GM23338 (cell line): ENCODE results near the gene CCDC122. TPM values are rescaled to one million over a fixed set of nuclear protein-coding genes. Genes with fewer than 3 reads are reported as not detected.

Experiments used
- ATAC-seq: fragments of 200-7000 bp; cut with Tn5 transposase; 3 replicates; pipeline ENCODE4 v1.9.1; 2020
- DNase-seq: peaks from one replicate; pipeline ENCODE4 v3.0.0-alpha.2; 2015; ENCODE audit warnings: low spot score
- H2AFZ ChIP-seq: fragments of 200-600 bp; sonication (generic); 2 replicates; pipeline ENCODE4 v1.8.0; 2016; ENCODE audit warnings: antibody characterized with exemption, mild to moderate bottlenecking, moderate library complexity
- H3F3A ChIP-seq: fragments of 200-600 bp; sonication (generic); replicated peaks from 2 replicates; pipeline ENCODE4 v1.8.0; 2017; ENCODE audit warnings: antibody characterized with exemption, mixed run types, low read depth
- H3K27ac ChIP-seq: fragments of 200-600 bp; sonication (generic); 2 replicates; pipeline ENCODE4 v1.6.1; 2016; ENCODE audit warnings: low read depth
- H3K27me3 ChIP-seq: fragments of 200-600 bp; sonication (generic); 2 replicates; pipeline ENCODE4 v1.8.0; 2016; ENCODE audit warnings: mild to moderate bottlenecking, mixed run types, moderate library complexity; ENCODE audit not compliant: insufficient read depth
- H3K36me3 ChIP-seq: fragments of 200-600 bp; sonication (generic); 2 replicates; pipeline ENCODE4 v1.8.0; 2016; ENCODE audit warnings: mild to moderate bottlenecking; ENCODE audit not compliant: insufficient read depth
- H3K4me1 ChIP-seq: fragments of 200-600 bp; sonication (generic); 2 replicates; pipeline ENCODE4 v1.8.0; 2016; ENCODE audit warnings: mild to moderate bottlenecking, moderate library complexity; ENCODE audit not compliant: insufficient read depth
- H3K4me2 ChIP-seq: fragments of 200-600 bp; sonication (generic); 2 replicates; pipeline ENCODE4 v1.7.1; 2017; ENCODE audit warnings: mixed run types
- H3K4me3 ChIP-seq: fragments of 200-600 bp; sonication (generic); 2 replicates; pipeline ENCODE4 v1.6.1; 2016; ENCODE audit warnings: mixed run types
- H3K79me2 ChIP-seq: fragments of 200-600 bp; sonication (generic); replicated peaks from 2 replicates; pipeline ENCODE4 v1.8.0; 2017; ENCODE audit warnings: mild to moderate bottlenecking; ENCODE audit not compliant: insufficient read depth
- H3K9me2 ChIP-seq: fragments of 200-600 bp; sonication (generic); 2 replicates; pipeline ENCODE4 v1.8.0; 2017; ENCODE audit not compliant: insufficient read depth
- H4K20me1 ChIP-seq: fragments of 200-600 bp; sonication (generic); replicated peaks from 2 replicates; pipeline ENCODE4 v1.8.0; 2017; ENCODE audit warnings: mild to moderate bottlenecking; ENCODE audit not compliant: insufficient read depth
- H3K27ac Mint-ChIP-seq: 2 replicates; pipeline ENCODE4 v1.8.0; 2020; ENCODE audit warnings: inconsistent platforms, mild to moderate bottlenecking, moderate library complexity, mixed read lengths
- H3K27me3 Mint-ChIP-seq: 3 replicates; pipeline ENCODE4 v1.8.0; 2022; ENCODE audit warnings: low read depth, mild to moderate bottlenecking, moderate library complexity, mixed read lengths, inconsistent platforms; ENCODE audit not compliant: insufficient read depth, poor library complexity
- H3K36me3 Mint-ChIP-seq: 3 replicates; pipeline ENCODE4 v1.8.0; 2021; ENCODE audit warnings: low read depth, mild to moderate bottlenecking, inconsistent platforms, moderate library complexity, mixed read lengths
- H3K4me1 Mint-ChIP-seq: 3 replicates; pipeline ENCODE4 v1.8.0; 2020; ENCODE audit warnings: mild to moderate bottlenecking, inconsistent platforms, mixed read lengths
- H3K4me3 Mint-ChIP-seq: 3 replicates; pipeline ENCODE4 v1.8.0; 2021; ENCODE audit warnings: moderate library complexity, mild to moderate bottlenecking, inconsistent platforms, mixed read lengths
- H3K9me3 Mint-ChIP-seq: 3 replicates; pipeline ENCODE4 v1.8.0; 2020; ENCODE audit warnings: moderate library complexity, mild to moderate bottlenecking, inconsistent platforms, mixed read lengths
- CTCF ChIP-seq, 2 experiments: fragments of 200-600 bp in 1 of 2; sonication (generic) in 1 of 2; conservative IDR thresholded peaks; 2 replicates each; pipeline versions ENCODE4 v1.5.1 to v1.6.1; 2016 to 2017; ENCODE audit warnings: antibody characterized with exemption in 2 of 2, low read depth in 2 of 2, mild to moderate bottlenecking in 2 of 2, moderate library complexity in 1 of 2
- EZH2 ChIP-seq: fragments of 200-600 bp; sonication (generic); IDR thresholded peaks from one replicate; pipeline ENCODE4 v1.8.0; 2017; ENCODE audit warnings: antibody characterized with exemption, mild to moderate bottlenecking, low read depth; ENCODE audit not compliant: unreplicated experiment
- EZH2phosphoT487 ChIP-seq: fragments of 200-600 bp; sonication (generic); IDR thresholded peaks from one replicate; pipeline ENCODE4 v1.8.1; 2018; ENCODE audit warnings: antibody characterized with exemption; ENCODE audit not compliant: unreplicated experiment
- JUNB ChIP-seq: IDR thresholded peaks from one replicate; pipeline ENCODE4 v1.6.1; 2016; ENCODE audit warnings: antibody characterized with exemption; ENCODE audit not compliant: unreplicated experiment
- NANOG ChIP-seq: IDR thresholded peaks from 2 replicates; pipeline ENCODE4 v1.6.1; 2016; ENCODE audit warnings: antibody characterized with exemption, borderline replicate concordance
- POLR2AphosphoS5 ChIP-seq: IDR thresholded peaks from 2 replicates; pipeline ENCODE4 v1.6.1; 2016; ENCODE audit warnings: antibody characterized with exemption, low read depth
- STAT1 ChIP-seq: IDR thresholded peaks from one replicate; pipeline ENCODE4 v1.6.1; 2016; ENCODE audit warnings: antibody characterized with exemption; ENCODE audit not compliant: unreplicated experiment
- ZNF462 ChIP-seq: fragments of 250-450 bp; sonication (Bioruptor Pico); IDR thresholded peaks from 2 replicates; pipeline ENCODE4 v1.5.0; 2020; ENCODE audit warnings: mild to moderate bottlenecking, moderate library complexity
- polyA plus RNA-seq: library from polyadenylated mRNA; unstranded; fragments of >200 nt; fragmentation: Nextera tagmentation; extraction: Ambion mirVana; gene quantifications from 2 replicates; pipeline ENCODE4 v1.2.1, GENCODE V29; 2016
- total RNA-seq: library from RNA; depleted of rRNA; stranded (reverse); fragments of >200 nt; shearing (Covaris generic); gene quantifications from 2 replicates; pipeline ENCODE4 v1.2.3, GENCODE V29; 2014

CCDC122 gene
- total and polyA plus RNA-seq, 2 experiments from 2014 or later, result 7.5 to 30.6 TPM

GRCh38 chr13:43794416-43794815 lies 85.1 kb downstream of the CCDC122 start:
- no peak overlapping the region for H3K27ac Mint-ChIP-seq
- DNase-seq, result no peak

GRCh38 chr13:43792076-43792881 lies 87.3 kb downstream of the CCDC122 start:
- no peak overlapping the region for H2AFZ ChIP-seq
- no peaks in the 10 kb centered on the region for H3K9me3 Mint-ChIP-seq
- no peak overlapping the region for H3K4me2 ChIP-seq
- H3K36me3 Mint-ChIP-seq, result no peaks in the 10 kb centered on the region
- no peaks in the 10 kb centered on the region; the same call in 1 of the 2 replicates for H3F3A ChIP-seq
- H3K79me2 ChIP-seq, result no peaks in the 10 kb centered on the region
- no peaks in the 10 kb centered on the region for H4K20me1 ChIP-seq
- H3K4me1 Mint-ChIP-seq, result peaks cover 11% of the 10 kb centered on the region
- no peaks in the 10 kb centered on the region for H3K36me3 ChIP-seq
- peaks cover 17% of the 10 kb centered on the region for H3K27me3 Mint-ChIP-seq
- DNase-seq (no peak), ATAC-seq (no peak)
- no peak overlapping the region for H3K4me3 Mint-ChIP-seq
- peaks cover 25% of the 10 kb centered on the region for H3K27me3 ChIP-seq
- H3K27ac Mint-ChIP-seq, result no peak overlapping the region
- peaks cover 8% of the 10 kb centered on the region for H3K4me1 ChIP-seq
- H3K9me2 ChIP-seq, result no peaks in the 10 kb centered on the region
- no peak overlapping the region for H3K27ac ChIP-seq
- no peak overlapping the region for H3K4me3 ChIP-seq
- TF ChIP-seq JUNB (no peak), NANOG (no peak), EZH2 (no peak), EZH2phosphoT487 (no peak), ZNF462 (CRISPR knock-in tag) (no peak), POLR2AphosphoS5 (no peak)

More at GRCh38 chr13:43794416-43794815, 85.1 kb downstream of the CCDC122 start:
- no peaks in the 10 kb centered on the region for H3K36me3 ChIP-seq
- no peak for ATAC-seq
- peaks cover 3% of the 10 kb centered on the region; the same call in 1 of the 2 replicates for H3K27me3 ChIP-seq
- Mint-ChIP-seq H3K36me3 (no peaks in the 10 kb centered on the region), H3K4me1 (no peaks in the 10 kb centered on the region), H3K9me3 (no peaks in the 10 kb centered on the region), H3K27me3 (peaks cover 1% of the 10 kb centered on the region), H3K4me3 (no peak overlapping the region)
- no peak overlapping the region for H2AFZ ChIP-seq
- H3K9me2 ChIP-seq, result no peaks in the 10 kb centered on the region
- H3F3A ChIP-seq, result no peaks in the 10 kb centered on the region
- H3K27ac ChIP-seq, result no peak overlapping the region
- no peak overlapping the region for H3K4me3 ChIP-seq
- no peaks in the 10 kb centered on the region for H3K79me2 ChIP-seq
- H3K4me2 ChIP-seq, result no peak overlapping the region
- TF ChIP-seq CTCF (conservative IDR thresholded peaks at IDR 0.05; ENCODE audit: low read depth in 2 of 2) (no peak), EZH2 (no peak), EZH2phosphoT487 (no peak), NANOG (no peak), POLR2AphosphoS5 (no peak), STAT1 (no peak)
- H4K20me1 ChIP-seq, result no peaks in the 10 kb centered on the region
- no peaks in the 10 kb centered on the region for H3K4me1 ChIP-seq
